Nephron (organoid): ENCODE results near the gene QDPR.
A peak's percentile ranks its signal among the peaks of the same experiment; 100 is the strongest.

Experiments
- H3K27ac Mint-ChIP-seq, 3 experiments: 2 replicates each; pipeline ENCODE4 v1.8.0; 2020; ENCODE audit warnings: mixed read lengths in 3 of 3, mild to moderate bottlenecking in 2 of 3, moderate library complexity in 1 of 3
- H3K27me3 Mint-ChIP-seq: 2 replicates; pipeline ENCODE4 v1.8.0; 2021; ENCODE audit warnings: low read depth, mild to moderate bottlenecking, moderate library complexity, mixed read lengths
- H3K36me3 Mint-ChIP-seq: 2 replicates; pipeline ENCODE4 v1.8.0; 2020; ENCODE audit warnings: low read depth, mixed read lengths
- H3K4me1 Mint-ChIP-seq: 2 replicates; pipeline ENCODE4 v1.8.0; 2020; ENCODE audit warnings: mixed read lengths
- H3K4me3 Mint-ChIP-seq, 3 experiments: 2 replicates each; pipeline ENCODE4 v1.8.0; 2020; ENCODE audit warnings: mild to moderate bottlenecking in 3 of 3, mixed read lengths in 3 of 3, moderate library complexity in 2 of 3
- H3K9me3 Mint-ChIP-seq: 2 replicates; pipeline ENCODE4 v1.8.0; 2020; ENCODE audit warnings: mixed read lengths
- CTCF ChIP-seq, 3 experiments: fragments of 200-600 bp; sonication (generic); IDR thresholded peaks; one replicate each; pipeline ENCODE4 v1.5.0; 2021; ENCODE audit warnings: antibody characterized with exemption in 3 of 3; ENCODE audit not compliant: unreplicated experiment in 3 of 3

The QDPR gene

GRCh38 chr4:17511950-17512795, at the start of gene QDPR:
Gene QDPR, minus strand, starts transcription at chr4:17512090. Its CDS starts 36 bp downstream, at chr4:17512054.
- Mint-ChIP-seq H3K4me1 (peaks cover 29% of the 10 kb centered on the region), H3K27me3 (peaks cover 19% of the 10 kb centered on the region), H3K36me3 (peaks cover 13% of the 10 kb centered on the region), H3K27ac (peak within 1 kb of the TSS; percentile 52 to 80 (median 68)), H3K4me3 (peak within 1 kb of the TSS; percentile 94 to 99 (median 95)), H3K9me3 (no peaks in the 10 kb centered on the region)
- TF ChIP-seq CTCF (IDR thresholded peaks at IDR 0.05; ENCODE audit: unreplicated experiment in 3 of 3) = peak; percentile 22 to 40 (median 23)

GRCh38 chr4:17561195-17561909, 49.5 kb upstream of the QDPR start:
- Mint-ChIP-seq H3K36me3 (no peaks in the 10 kb centered on the region), H3K27me3 (peaks cover 5% of the 10 kb centered on the region), H3K27ac (no peak overlapping the region), H3K4me3 (no peak overlapping the region), H3K9me3 (no peaks in the 10 kb centered on the region), H3K4me1 (no peaks in the 10 kb centered on the region)
- TF ChIP-seq CTCF (IDR thresholded peaks at IDR 0.05; ENCODE audit: unreplicated experiment in 3 of 3) = no peak

GRCh38 chr4:17560065-17560673, 48.3 kb upstream of the QDPR start:
- H3K27ac Mint-ChIP-seq = no peak overlapping the region
- H3K27me3 Mint-ChIP-seq = no peaks in the 10 kb centered on the region

GRCh38 chr4:17559709-17560048, 47.8 kb upstream of the QDPR start:
- no peaks in the 10 kb centered on the region for H3K36me3 Mint-ChIP-seq
- H3K4me1 Mint-ChIP-seq = no peaks in the 10 kb centered on the region
- H3K4me3 Mint-ChIP-seq = no peak overlapping the region
- H3K27me3 Mint-ChIP-seq = peaks cover 3% of the 10 kb centered on the region
- no peak for TF ChIP-seq CTCF (IDR thresholded peaks at IDR 0.05; ENCODE audit: unreplicated experiment in 3 of 3)
- H3K9me3 Mint-ChIP-seq = no peaks in the 10 kb centered on the region
- no peak overlapping the region for H3K27ac Mint-ChIP-seq

More at GRCh38 chr4:17560065-17560673, 48.3 kb upstream of the QDPR start:
- H3K36me3 Mint-ChIP-seq = no peaks in the 10 kb centered on the region
- no peak overlapping the region for H3K4me3 Mint-ChIP-seq
- no peak for TF ChIP-seq CTCF (IDR thresholded peaks at IDR 0.05; ENCODE audit: unreplicated experiment in 3 of 3)
- H3K4me1 Mint-ChIP-seq = no peaks in the 10 kb centered on the region
- no peaks in the 10 kb centered on the region for H3K9me3 Mint-ChIP-seq

GRCh38 chr4:17558941-17559708, 47.2 kb upstream of the QDPR start:
- TF ChIP-seq CTCF (IDR thresholded peaks at IDR 0.05; ENCODE audit: unreplicated experiment in 3 of 3) = no peak
- Mint-ChIP-seq H3K27me3 (peaks cover 3% of the 10 kb centered on the region), H3K36me3 (no peaks in the 10 kb centered on the region), H3K9me3 (no peaks in the 10 kb centered on the region), H3K27ac (no peak overlapping the region), H3K4me3 (no peak overlapping the region), H3K4me1 (no peaks in the 10 kb centered on the region)
